H1 (cell line): ENCODE data around the gene C1S. TPM values are rescaled to one million over a fixed set of nuclear protein-coding genes. Genes with fewer than 3 reads are reported as not detected.
A peak's percentile ranks its signal among the peaks of the same experiment; 100 is the strongest.

Source experiments
- CTCF ChIA-PET: fragments of 300-600 bp; sonication (Branson Sonifier 250); formaldehyde crosslinking; loops from one replicate; lab custom pipeline; 2021; ENCODE audit not compliant: partially characterized antibody; lab: Charles Lee
- POLR2A ChIA-PET: fragments of 300-600 bp; sonication (Branson Sonifier 250); formaldehyde crosslinking; loops from one replicate; lab custom pipeline; 2021; ENCODE audit warnings: inconsistent platforms; ENCODE audit not compliant: partially characterized antibody; lab: Charles Lee
- DNase-seq, 2 experiments: peaks; one replicate each; pipeline versions ENCODE4 v3.0.0 to v3.0.0-alpha.2; 2010 to 2022; ENCODE audit warnings: low spot score in 2 of 2, low read depth in 1 of 2, mixed read lengths in 1 of 2
- FAIRE-seq: peaks from 2 replicates; lab custom pipeline; 2011; peaks lifted over from hg19 to GRCh38; lab: Jason Lieb, UNC
- H2AFZ ChIP-seq: 2 replicates; pipeline ENCODE4 v1.8.1; 2012; ENCODE audit warnings: low read length, inconsistent platforms
- H2AK5ac ChIP-seq: 2 replicates; pipeline ENCODE4 v1.6.1; 2013; ENCODE audit warnings: low read depth, low read length
- H2BK120ac ChIP-seq: replicated peaks from 2 replicates; pipeline ENCODE3; 2013; ENCODE audit warnings: low read depth, low read length, inconsistent platforms
- H2BK12ac ChIP-seq: 2 replicates; pipeline ENCODE4 v1.6.1; 2013; ENCODE audit warnings: low read depth, low read length
- H2BK15ac ChIP-seq: 2 replicates; pipeline ENCODE4 v1.6.1; 2013; ENCODE audit warnings: low read length
- H2BK20ac ChIP-seq: 2 replicates; pipeline ENCODE4 v1.6.1; 2013; ENCODE audit warnings: low read length
- H2BK5ac ChIP-seq: 2 replicates; pipeline ENCODE4 v1.6.1; 2013; ENCODE audit warnings: low read depth, low read length
- H3K14ac ChIP-seq: 2 replicates; pipeline ENCODE4 v1.6.1; 2013; ENCODE audit warnings: inconsistent platforms; ENCODE audit not compliant: insufficient read length
- H3K18ac ChIP-seq: 2 replicates; pipeline ENCODE4 v1.6.1; 2013; ENCODE audit warnings: low read length; ENCODE audit errors: extremely low read depth
- H3K23ac ChIP-seq: 2 replicates; pipeline ENCODE4 v1.6.1; 2013; ENCODE audit warnings: inconsistent platforms; ENCODE audit not compliant: insufficient read length
- H3K23me2 ChIP-seq: 2 replicates; pipeline ENCODE4 v1.6.1; 2013; ENCODE audit warnings: low read depth, low read length
- H3K27ac ChIP-seq: 2 replicates; pipeline ENCODE4 v1.6.1; 2011; ENCODE audit warnings: low read depth, low read length, inconsistent platforms
- H3K27me3 ChIP-seq, 4 experiments: replicated peaks in 1 of 4; 1 replicate in 1 of 4; 2 replicates in 3 of 4; pipeline versions ENCODE4 v1.6.1 to v1.8.1; 2011 to 2013; ENCODE audit warnings: low read length in 3 of 4, mild to moderate bottlenecking in 3 of 4, inconsistent platforms in 2 of 4, mixed read lengths in 2 of 4, moderate library complexity in 1 of 4; ENCODE audit not compliant: control insufficient read depth in 3 of 4, insufficient read depth in 3 of 4; ENCODE audit errors: extremely low read depth in 1 of 4
- H3K36me3 ChIP-seq, 4 experiments: 2 replicates each; pipeline versions ENCODE4 v1.6.1 to v1.8.1; 2011 to 2013; ENCODE audit warnings: mild to moderate bottlenecking in 4 of 4, low read length in 3 of 4, moderate library complexity in 2 of 4, control low read depth in 1 of 4, inconsistent platforms in 1 of 4; ENCODE audit not compliant: insufficient read depth in 4 of 4, control insufficient read depth in 2 of 4
- H3K4ac ChIP-seq: replicated peaks from 2 replicates; pipeline ENCODE3; 2013; ENCODE audit warnings: low read length, low read depth, mixed read lengths, inconsistent platforms; ENCODE audit not compliant: insufficient read length
- H3K4me1 ChIP-seq, 4 experiments: replicated peaks in 1 of 4; 1 replicate in 1 of 4; 2 replicates in 3 of 4; pipeline versions ENCODE4 v1.6.1 to v1.8.1; 2011 to 2013; ENCODE audit warnings: low read length in 3 of 4, inconsistent platforms in 2 of 4, mixed read lengths in 1 of 4; ENCODE audit not compliant: insufficient read depth in 4 of 4, control insufficient read depth in 3 of 4
- H3K4me2 ChIP-seq, 2 experiments: 2 replicates each; pipeline versions ENCODE4 v1.6.1 to v1.8.1; 2011 to 2013; ENCODE audit warnings: low read depth in 2 of 2, low read length in 2 of 2, control low read depth in 1 of 2, inconsistent platforms in 1 of 2, mild to moderate bottlenecking in 1 of 2; ENCODE audit not compliant: insufficient read depth in 1 of 2
- H3K4me3 ChIP-seq, 4 experiments: fragments of 200-600, 300-600 bp in 1 of 4; sonication (generic), shearing (Covaris generic), sonication (Bioruptor Twin) in 1 of 4; 2 replicates each; pipeline versions ENCODE4 v1.5.1 to v1.8.1; 2011 to 2016; ENCODE audit warnings: low read length in 4 of 4, low read depth in 3 of 4, control low read depth in 2 of 4, inconsistent platforms in 2 of 4, mild to moderate bottlenecking in 2 of 4, mixed read lengths in 1 of 4, moderate library complexity in 1 of 4; ENCODE audit not compliant: insufficient read depth in 2 of 4; ENCODE audit errors: extremely low read depth in 1 of 4
- H3K56ac ChIP-seq: replicated peaks from 2 replicates; pipeline ENCODE3; 2013; ENCODE audit warnings: low read depth, mild to moderate bottlenecking, mixed read lengths, low read length, inconsistent platforms; ENCODE audit not compliant: insufficient read length
- H3K79me1 ChIP-seq: 2 replicates; pipeline ENCODE4 v1.6.1; 2013; ENCODE audit warnings: low read depth, low read length, control low read depth
- H3K79me2 ChIP-seq, 2 experiments: 2 replicates each; pipeline versions ENCODE4 v1.6.1 to v1.8.1; 2012 to 2013; ENCODE audit warnings: low read length in 2 of 2, mild to moderate bottlenecking in 2 of 2, inconsistent platforms in 1 of 2; ENCODE audit not compliant: insufficient read depth in 2 of 2, control insufficient read depth in 1 of 2
- H3K9ac ChIP-seq, 4 experiments: replicated peaks in 1 of 4; 1 replicate in 1 of 4; 2 replicates in 3 of 4; pipeline versions ENCODE4 v1.6.1 to v1.8.1; 2011 to 2013; ENCODE audit warnings: low read depth in 3 of 4, low read length in 3 of 4, control low read depth in 2 of 4, mild to moderate bottlenecking in 2 of 4, moderate library complexity in 2 of 4, inconsistent platforms in 1 of 4; ENCODE audit errors: extremely low read depth in 1 of 4
- H3K9me3 ChIP-seq, 2 experiments: 2 replicates each; pipeline versions ENCODE4 v1.6.1 to v1.8.1; 2012 to 2013; ENCODE audit warnings: mild to moderate bottlenecking in 2 of 2, moderate library complexity in 2 of 2, control low read depth in 1 of 2, inconsistent platforms in 1 of 2, low read depth in 1 of 2, low read length in 1 of 2, mixed read lengths in 1 of 2; ENCODE audit not compliant: insufficient read depth in 2 of 2
- H4K20me1 ChIP-seq, 2 experiments: replicated peaks in 1 of 2; 2 replicates each; pipeline versions ENCODE3 to v1.8.1; 2011 to 2013; ENCODE audit warnings: inconsistent platforms in 2 of 2, low read length in 2 of 2, mild to moderate bottlenecking in 1 of 2; ENCODE audit not compliant: insufficient read depth in 2 of 2, control insufficient read depth in 1 of 2
- H4K5ac ChIP-seq: 2 replicates; pipeline ENCODE4 v1.6.1; 2013; ENCODE audit warnings: low read length, low read depth, mixed read lengths, inconsistent platforms; ENCODE audit not compliant: insufficient read length
- H4K8ac ChIP-seq: 2 replicates; pipeline ENCODE4 v1.8.0; 2013; ENCODE audit warnings: mild to moderate bottlenecking, moderate library complexity, low read length, inconsistent platforms; ENCODE audit not compliant: insufficient read depth; ENCODE audit errors: extremely low read depth
- H4K91ac ChIP-seq: replicated peaks from 2 replicates; pipeline ENCODE3; 2013; ENCODE audit warnings: low read length, mixed read lengths, inconsistent platforms; ENCODE audit not compliant: insufficient read length
- ASH2L ChIP-seq: fragments of 200-600, 300-600 bp; sonication (generic); IDR thresholded peaks from one replicate; pipeline ENCODE4 v1.7.1; 2017; ENCODE audit warnings: low read length
- CREB1 ChIP-seq: IDR thresholded peaks from 2 replicates; pipeline ENCODE4 v1.6.1; 2012; ENCODE audit warnings: inconsistent platforms
- KDM4A ChIP-seq: IDR thresholded peaks from one replicate; pipeline ENCODE4 v1.7.1; 2012; ENCODE audit warnings: low read depth, mild to moderate bottlenecking, moderate library complexity, low read length, inconsistent platforms; ENCODE audit not compliant: severe bottlenecking
- NANOG ChIP-seq: IDR thresholded peaks from 2 replicates; pipeline ENCODE4 v1.6.1; 2011; ENCODE audit warnings: low read length, low read depth, mild to moderate bottlenecking, inconsistent platforms; ENCODE audit not compliant: insufficient read depth, poor library complexity, severe bottlenecking
- POLR2A ChIP-seq, 2 experiments: IDR thresholded peaks; 1 replicate in 1 of 2; 2 replicates in 1 of 2; pipeline ENCODE4 v1.6.1; 2011; ENCODE audit warnings: low read depth in 2 of 2, low read length in 2 of 2, mild to moderate bottlenecking in 2 of 2; ENCODE audit errors: control extremely low read depth in 1 of 2
- SP1 ChIP-seq: IDR thresholded peaks from 2 replicates; pipeline ENCODE4 v1.6.1; 2011; ENCODE audit warnings: low read depth, low read length
- ZNF274 ChIP-seq: IDR thresholded peaks from 2 replicates; pipeline ENCODE4 v1.7.0; 2012; ENCODE audit warnings: low read length, borderline replicate concordance; ENCODE audit errors: extremely low read depth
- WGBS, 2 experiments: shearing (Covaris generic) in 1 of 2; methylation state at CpG; one replicate each; pipeline versions ENCODE4 v1.1.6 to v1.1.7; 2013 to 2015; ENCODE audit warnings: low lambda C conversion rate in 2 of 2, mixed read lengths in 2 of 2, inconsistent platforms in 1 of 2, low coverage in 1 of 2, missing lambda C conversion rate in 1 of 2; ENCODE audit not compliant: insufficient replicate concordance in 2 of 2, insufficient coverage in 1 of 2, insufficient read length in 1 of 2; ENCODE audit errors: extremely low coverage in 1 of 2, missing lambda C conversion rate in 1 of 2; 5-methylcytosine and 5-hydroxymethylcytosine counted together
- polyA plus RNA-seq, 7 experiments: library from polyadenylated mRNA; depleted of rRNA in 3 of 7; stranded (reverse) in 5 of 7; unstranded in 2 of 7; fragments of >200 nt in 5 of 7; fragments of 200-250 nt in 2 of 7; gene quantifications; 1 replicate in 5 of 7; 2 replicates in 1 of 7; 4 replicates in 1 of 7; pipeline versions ENCODE4 v1.2.1 to v1.2.3, GENCODE V29; 2011 to 2013; ENCODE audit warnings: missing spikeins in 2 of 7, mixed read lengths in 2 of 7
- total RNA-seq: library from RNA; stranded (reverse); fragmentation: NEBNext Ultra II Directional; extraction: Animal tissue kit (Norgen Biotek cat#: 25700); gene quantifications from 2 replicates; pipeline ENCODE4 v1.2.1, GENCODE V29; 2021
- TF ChIP-seq, protein P1 (sequence below), 3 experiments: IDR thresholded peaks; 1 replicate in 2 of 3; 2 replicates in 1 of 3; pipeline versions ENCODE4 v1.5.1 to v1.6.1; 2011; ENCODE audit warnings: low read length in 3 of 3, mild to moderate bottlenecking in 3 of 3, inconsistent platforms in 2 of 3, low read depth in 1 of 3, moderate library complexity in 1 of 3; ENCODE audit not compliant: insufficient read depth in 1 of 3; ENCODE audit errors: control extremely low read depth in 1 of 3

The C1S gene
- total and polyA plus RNA-seq, 2 of the 8 experiments (the other 6 are each of a cell fraction or from before 2014, with no cell fraction given) = 4.4 to 7.3 TPM

DNA sequence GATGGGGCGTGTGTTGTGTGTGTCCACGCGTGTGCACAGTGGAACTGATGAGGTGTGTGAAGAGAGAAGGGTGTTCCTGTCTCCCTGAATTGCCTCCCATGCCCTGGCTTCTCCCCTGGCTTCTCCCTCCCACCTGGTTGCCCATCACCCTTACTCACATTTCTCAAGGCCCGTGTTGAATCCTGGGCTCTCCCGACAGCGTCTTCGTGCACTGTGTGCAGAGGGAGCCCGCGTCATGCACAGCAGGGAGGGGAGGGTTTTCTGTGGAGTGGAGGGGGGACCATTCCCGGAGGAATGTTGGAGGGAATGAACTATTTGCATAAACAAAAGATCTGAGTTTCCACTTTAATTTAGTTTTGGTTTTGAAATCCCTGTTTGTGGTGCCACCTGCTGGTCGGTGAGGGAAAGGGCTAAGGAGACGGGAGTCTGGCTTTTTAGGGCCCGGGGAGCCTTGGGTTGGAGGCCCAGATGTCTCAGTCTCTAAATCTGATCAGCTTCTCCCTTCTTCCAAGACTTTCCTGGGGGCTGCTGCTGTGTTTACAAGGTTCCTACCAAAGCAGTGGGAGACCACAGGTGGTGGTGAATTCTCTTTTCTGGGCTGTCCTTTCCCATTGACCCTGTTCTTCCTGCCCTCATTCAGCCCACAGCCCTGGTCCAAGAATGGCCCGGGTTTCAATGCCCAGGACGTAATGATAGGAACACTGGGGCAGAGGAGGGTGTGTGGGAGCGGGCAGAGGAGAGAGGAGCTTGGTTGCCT lies 31.9 kb downstream of the C1S start, which contains the start of gene C1R:
C1R (minus strand) TSS at position 217 of the 757 bp plus-strand sequence; CDS start at position 160, 57 bp downstream.
- Histone ChIP-seq H3K36me3 (no peaks in the 10 kb centered on the region), H3K4me2 (peak within 1 kb of the TSS; percentile 58 to 84), H3K18ac (peak within 1 kb of the TSS; percentile 84; the same call in 1 of the 2 replicates), H4K91ac (peak within 1 kb of the TSS; percentile 75), H2BK15ac (peak within 1 kb of the TSS; percentile 76; the same call in 1 of the 2 replicates), H2BK12ac (peak within 1 kb of the TSS; percentile 99), H3K79me2 (no peaks in the 10 kb centered on the region), H3K9me3 (no peaks in the 10 kb centered on the region), H4K8ac (peak within 1 kb of the TSS; percentile 66), H3K9ac (no peak within 1 kb of the TSS; a peak in 1 of 7 replicates), H3K4ac (peak within 1 kb of the TSS; percentile 61), H3K23ac (no peak within 1 kb of the TSS), H4K5ac (no peak within 1 kb of the TSS), H2BK5ac (peak within 1 kb of the TSS; percentile 84; the same call in 1 of the 2 replicates), H4K20me1 (peaks cover 0 to 1% of the 10 kb centered on the region in 2 experiments), H2AK5ac (0 out of 2 replicates have a peak within 1 kb of the TSS, but pooled peaks have one; percentile 65), H3K14ac (no peak within 1 kb of the TSS), H3K4me3 (peak within 1 kb of the TSS in 2 of 4 experiments; percentile 25 to 49; a peak in 2 of 8 replicates), H3K56ac (no peak within 1 kb of the TSS), H2BK20ac (peak within 1 kb of the TSS; percentile 75), H3K79me1 (no peaks in the 10 kb centered on the region), H2AFZ (peak within 1 kb of the TSS; percentile 87), H3K27ac (no peak within 1 kb of the TSS), H3K23me2 (peaks cover 1% of the 10 kb centered on the region; the same call in 1 of the 2 replicates), H3K27me3 (no peaks in the 10 kb centered on the region; a peak in 1 of 7 replicates), H3K4me1 (peaks cover 7 to 21% (median 16%) of the 10 kb centered on the region in 4 experiments), H2BK120ac (no peak within 1 kb of the TSS)
- peak; percentile 88 for FAIRE-seq
- DNase-seq = peak in 1 of 2 experiments; percentile 85
- WGBS, 2 experiments = 47% methylated on average over 16 of the region's 16 CpGs; no CpG with 5 or more reads in 1 of the 2 experiments
- CTCF ChIA-PET = interaction anchor here (0.6 to 4.0 kb wide), 18 partner anchors 9 to 129 kb away, joined by 3 to 34 read pairs (median 3); partner anchors contain the start of genes C1RL and LPCAT3
- POLR2A ChIA-PET = interaction anchor here (1.0 to 5.6 kb wide), 5 partner anchors 10 to 148 kb away, joined by 3 to 42 read pairs (median 12); partner anchors contain the start of genes C12orf57, C1RL, LPCAT3 and RNU7-1
- TF ChIP-seq ZNF274 (no peak), CREB1 (peak; percentile 13; the same call in 1 of the 2 replicates), ASH2L (peak; percentile 44), NANOG (no peak), KDM4A (no peak), SP1 (0 out of 2 replicates have a peak, but pooled peaks have one; percentile 8), POLR2A (IDR thresholded peaks at IDR 0.05; ENCODE audit: control extremely low read depth in 1 of 2, low read depth in 2 of 2, low read length in 2 of 2) (0 out of 3 replicates have a peak, but pooled peaks of 1 of the 2 experiments have one; percentile 14)
- TF ChIP-seq, protein P1, sequence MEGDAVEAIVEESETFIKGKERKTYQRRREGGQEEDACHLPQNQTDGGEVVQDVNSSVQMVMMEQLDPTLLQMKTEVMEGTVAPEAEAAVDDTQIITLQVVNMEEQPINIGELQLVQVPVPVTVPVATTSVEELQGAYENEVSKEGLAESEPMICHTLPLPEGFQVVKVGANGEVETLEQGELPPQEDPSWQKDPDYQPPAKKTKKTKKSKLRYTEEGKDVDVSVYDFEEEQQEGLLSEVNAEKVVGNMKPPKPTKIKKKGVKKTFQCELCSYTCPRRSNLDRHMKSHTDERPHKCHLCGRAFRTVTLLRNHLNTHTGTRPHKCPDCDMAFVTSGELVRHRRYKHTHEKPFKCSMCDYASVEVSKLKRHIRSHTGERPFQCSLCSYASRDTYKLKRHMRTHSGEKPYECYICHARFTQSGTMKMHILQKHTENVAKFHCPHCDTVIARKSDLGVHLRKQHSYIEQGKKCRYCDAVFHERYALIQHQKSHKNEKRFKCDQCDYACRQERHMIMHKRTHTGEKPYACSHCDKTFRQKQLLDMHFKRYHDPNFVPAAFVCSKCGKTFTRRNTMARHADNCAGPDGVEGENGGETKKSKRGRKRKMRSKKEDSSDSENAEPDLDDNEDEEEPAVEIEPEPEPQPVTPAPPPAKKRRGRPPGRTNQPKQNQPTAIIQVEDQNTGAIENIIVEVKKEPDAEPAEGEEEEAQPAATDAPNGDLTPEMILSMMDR (IDR thresholded peaks at IDR 0.05; ENCODE audit: control extremely low read depth in 1 of 3, insufficient read depth in 1 of 3, low read depth in 1 of 3, low read length in 3 of 3) = peak; percentile 73 to 80 (median 75)
